T-cell (primary cell): ENCODE measurements around the gene GRM7. TPM values are rescaled to one million over a fixed set of nuclear protein-coding genes. Genes with fewer than 3 reads are reported as not detected.
"Not testable (repeated sequence)": the region's sequence is repeated elsewhere in the genome, so short reads cannot be mapped to it uniquely, and the experiment has no call there.

Experiments
- ATAC-seq, 4 experiments: fragments of 200-7000 bp in 3 of 4; fragments of 150-1000 bp in 1 of 4; cut with Tn5 transposase; replicated peaks in 1 of 4; 1 replicate in 3 of 4; 2 replicates in 1 of 4; pipeline ENCODE4 v1.10.0; 2021; ENCODE audit warnings: moderate library complexity in 3 of 4, mild to moderate bottlenecking in 2 of 4, moderate number of reproducible peaks in 1 of 4
- CTCF ChIA-PET, 2 donors: fragments of 300-600 bp; sonication (Branson Sonifier 250); formaldehyde crosslinking; loops; one replicate each; lab custom pipeline; 2022; ENCODE audit warnings: antibody characterized with exemption in 2 of 2; lab: Charles Lee
- POLR2A ChIA-PET, 2 donors: fragments of 300-600 bp; sonication (Branson Sonifier 250); formaldehyde crosslinking; loops; one replicate each; lab custom pipeline; 2022; ENCODE audit warnings: antibody characterized with exemption in 2 of 2; lab: Charles Lee
- DNase-seq, 35 experiments: peaks; one replicate each; pipeline versions ENCODE4 v3.0.0 to v3.0.0-alpha.2; 2013 to 2023
- H3K27ac ChIP-seq: one replicate; pipeline ENCODE4 v1.5.1; 2013; ENCODE audit warnings: low read length
- H3K27me3 ChIP-seq, 2 experiments: replicated peaks in 1 of 2; 1 replicate in 1 of 2; 2 replicates in 1 of 2; pipeline versions ENCODE4 v1.6.1 to v1.7.0; 2013; ENCODE audit warnings: low read length in 1 of 2, mixed read lengths in 1 of 2; ENCODE audit not compliant: control insufficient read depth in 2 of 2, insufficient read depth in 2 of 2; ENCODE audit errors: extremely low read depth in 1 of 2
- H3K36me3 ChIP-seq, 2 donors: 1 replicate in 1 of 2; 2 replicates in 1 of 2; pipeline versions ENCODE4 v1.6.1 to v1.7.0; 2013; ENCODE audit warnings: low read length in 1 of 2; ENCODE audit not compliant: control insufficient read depth in 2 of 2, insufficient read depth in 1 of 2; ENCODE audit errors: extremely low read depth in 1 of 2
- H3K4me1 ChIP-seq, 2 experiments: 1 replicate in 1 of 2; 2 replicates in 1 of 2; pipeline versions ENCODE4 v1.6.1 to v1.7.0; 2013; ENCODE audit warnings: low read length in 2 of 2, mixed read lengths in 1 of 2; ENCODE audit not compliant: insufficient read depth in 2 of 2, control insufficient read depth in 1 of 2; ENCODE audit errors: extremely low read depth in 1 of 2
- H3K4me3 ChIP-seq, 2 donors: 1 replicate in 1 of 2; 2 replicates in 1 of 2; pipeline versions ENCODE4 v1.5.1 to v1.7.0; 2013; ENCODE audit warnings: mild to moderate bottlenecking in 2 of 2, low read length in 1 of 2, moderate library complexity in 1 of 2; ENCODE audit not compliant: control insufficient read depth in 1 of 2; ENCODE audit errors: extremely low read depth in 1 of 2
- H3K9me3 ChIP-seq: 2 replicates; pipeline ENCODE4 v1.7.0; 2013
- H3K27ac Mint-ChIP-seq, 2 donors: one replicate each; pipeline ENCODE4 v1.8.0; 2020 to 2021; ENCODE audit warnings: mild to moderate bottlenecking in 2 of 2, mixed read lengths in 2 of 2
- H3K27me3 Mint-ChIP-seq, 2 donors: one replicate each; pipeline ENCODE4 v1.8.0; 2021 to 2022; ENCODE audit warnings: mixed read lengths in 2 of 2
- H3K36me3 Mint-ChIP-seq: one replicate; pipeline ENCODE4 v1.8.0; 2021; ENCODE audit warnings: mixed read lengths
- H3K4me1 Mint-ChIP-seq, 3 donors: one replicate each; pipeline ENCODE4 v1.8.0; 2020 to 2022; ENCODE audit warnings: mixed read lengths in 3 of 3, mild to moderate bottlenecking in 1 of 3
- H3K4me3 Mint-ChIP-seq, 3 donors: one replicate each; pipeline ENCODE4 v1.8.0; 2020 to 2022; ENCODE audit warnings: mild to moderate bottlenecking in 3 of 3, mixed read lengths in 3 of 3, moderate library complexity in 3 of 3
- H3K9me3 Mint-ChIP-seq, 3 donors: one replicate each; pipeline ENCODE4 v1.8.0; 2020 to 2022; ENCODE audit warnings: mixed read lengths in 3 of 3
- WGBS: methylation state at CpG from one replicate; pipeline ENCODE4 v1.1.5; 2013; ENCODE audit warnings: missing lambda C conversion rate; ENCODE audit not compliant: insufficient coverage; 5-methylcytosine and 5-hydroxymethylcytosine counted together
- total RNA-seq, 35 experiments: library from RNA in 6 of 35; stranded (reverse) in 6 of 35; fragments of 120-200 nt in 1 of 35; gene quantifications; one replicate each; pipeline versions ENCODE4 v1.2.1 to v1.2.4 and lab custom pipeline; 2013 to 2026

Gene GRM7
- total RNA-seq, 5 donors from 2014 or later (not counting 1 experiment from before 2014, with no cell fraction given): not detected

- 100% methylated on average over 1 of the region's 2 CpGs for WGBS
- H3K4me1 Mint-ChIP-seq, H3K4me3 Mint-ChIP-seq, H3K9me3 ChIP-seq, H3K36me3 ChIP-seq, ATAC-seq, DNase-seq, H3K4me1 ChIP-seq, H3K27ac Mint-ChIP-seq, H3K27ac ChIP-seq, H3K4me3 ChIP-seq, H3K36me3 Mint-ChIP-seq, H3K27me3 ChIP-seq, H3K27me3 Mint-ChIP-seq, CTCF ChIA-PET: not testable (repeated sequence)
- peaks cover 13 to 16% (median 15%) of the 10 kb centered on the region in 3 donors for H3K9me3 Mint-ChIP-seq
- POLR2A ChIA-PET: interaction anchor here in 1 of 2 donors (0.5 kb wide), 1 partner anchor 36 kb away, joined by 5 read pairs; no protein-coding TSS in a partner anchor
Observed at GRCh38 chr3:6935418-6935817, 74.5 kb downstream of the GRM7 start.

DNA sequence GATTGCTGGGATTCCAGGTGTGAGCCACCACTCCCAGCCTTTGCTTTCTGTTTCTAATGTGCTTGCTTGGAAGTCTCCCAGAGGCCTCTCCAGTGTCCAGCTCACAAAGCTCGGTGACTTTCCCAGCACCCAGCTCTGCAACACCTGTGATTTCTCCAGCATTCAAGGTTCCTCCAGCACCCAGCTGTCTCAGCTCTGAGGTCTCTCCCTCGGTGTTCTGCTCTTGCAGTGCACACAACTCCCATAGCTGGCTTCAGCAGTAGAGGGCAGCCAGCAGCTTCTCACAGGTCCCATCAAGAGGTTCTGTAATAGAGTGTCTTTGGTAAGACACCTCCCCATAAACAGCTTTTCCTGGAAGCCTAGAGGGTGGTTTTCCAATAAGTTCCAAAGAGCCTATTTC is 75.1 kb downstream of the GRM7 start:
- Mint-ChIP-seq H3K4me3 (no peak overlapping the region), H3K27me3 (no peaks in the 10 kb centered on the region), H3K9me3 (peaks cover 13 to 16% (median 15%) of the 10 kb centered on the region in 3 donors), H3K27ac (no peak overlapping the region), H3K4me1 (no peaks in the 10 kb centered on the region), H3K36me3 (no peaks in the 10 kb centered on the region)
- no peaks in the 10 kb centered on the region for H3K9me3 ChIP-seq
- no peak overlapping the region for H3K4me3 ChIP-seq
- POLR2A ChIA-PET: interaction anchor here in 1 of 2 donors (0.5 kb wide), 1 partner anchor 35 kb away, joined by 5 read pairs; no protein-coding TSS in a partner anchor
- DNase-seq (no peak), ATAC-seq (no peak)
- no peaks in the 10 kb centered on the region for H3K27me3 ChIP-seq
- H3K36me3 ChIP-seq: no peaks in the 10 kb centered on the region
- no peaks in the 10 kb centered on the region for H3K4me1 ChIP-seq
- WGBS: 80% methylated on average over 2 of the region's 2 CpGs
- CTCF ChIA-PET: no interaction called here
- no peak overlapping the region for H3K27ac ChIP-seq

- H3K4me1 Mint-ChIP-seq: no peaks in the 10 kb centered on the region
- no peak overlapping the region for H3K27ac ChIP-seq
- DNase-seq: no peak
- CTCF ChIA-PET: no interaction called here
- ATAC-seq: no peak
- POLR2A ChIA-PET: no interaction called here
- no peaks in the 10 kb centered on the region for H3K36me3 Mint-ChIP-seq
- H3K4me3 Mint-ChIP-seq: no peak overlapping the region
- H3K4me3 ChIP-seq: no peak overlapping the region
- H3K27ac Mint-ChIP-seq: no peak overlapping the region
- no peaks in the 10 kb centered on the region for H3K4me1 ChIP-seq
- no peaks in the 10 kb centered on the region for H3K36me3 ChIP-seq
- H3K9me3 Mint-ChIP-seq: peaks cover 0 to 2% (median 0%) of the 10 kb centered on the region in 3 donors
- H3K9me3 ChIP-seq: no peaks in the 10 kb centered on the region
- H3K27me3 ChIP-seq: no peaks in the 10 kb centered on the region
- H3K27me3 Mint-ChIP-seq: no peaks in the 10 kb centered on the region
Observed at GRCh38 chr3:6962801-6963200, 101.9 kb downstream of the GRM7 start.

DNA sequence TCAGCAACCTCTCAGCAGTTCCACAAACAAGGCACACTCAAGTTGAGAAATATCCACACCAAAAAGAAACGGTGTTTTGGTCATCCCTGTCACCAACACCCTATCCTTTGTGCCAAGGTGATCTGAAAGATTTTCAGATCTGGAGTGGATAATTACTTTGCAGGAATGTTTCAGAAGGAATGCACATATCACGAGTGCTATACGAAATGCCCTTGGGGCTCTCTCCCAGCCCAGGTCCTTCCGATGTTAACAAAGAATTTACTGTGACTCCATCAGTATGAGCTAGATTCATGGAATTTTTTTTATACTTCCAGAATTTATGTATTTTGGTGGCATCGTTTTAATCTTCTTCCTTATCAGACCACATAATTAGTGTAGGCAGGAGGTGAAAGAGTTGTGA is 105.0 kb downstream of the GRM7 start:
- no peak for DNase-seq
- no peak overlapping the region for H3K27ac ChIP-seq
- H3K4me1 ChIP-seq: no peaks in the 10 kb centered on the region
- H3K27me3 Mint-ChIP-seq: no peaks in the 10 kb centered on the region
- no peaks in the 10 kb centered on the region for H3K36me3 Mint-ChIP-seq
- WGBS: 83% methylated on average over 2 of the region's 5 CpGs
- H3K27me3 ChIP-seq: no peaks in the 10 kb centered on the region
- no peak overlapping the region for H3K4me3 Mint-ChIP-seq
- H3K27ac Mint-ChIP-seq: no peak overlapping the region
- H3K36me3 ChIP-seq: no peaks in the 10 kb centered on the region
- POLR2A ChIA-PET: no interaction called here
- no peaks in the 10 kb centered on the region for H3K9me3 ChIP-seq
- H3K4me1 Mint-ChIP-seq: no peaks in the 10 kb centered on the region
- H3K9me3 Mint-ChIP-seq: peaks cover 0 to 2% (median 0%) of the 10 kb centered on the region in 3 donors
- CTCF ChIA-PET: no interaction called here
- ATAC-seq: no peak
- no peak overlapping the region for H3K4me3 ChIP-seq

GRCh38 chr3:6971933-6972332 is 111.0 kb downstream of the GRM7 start:
- Mint-ChIP-seq H3K36me3 (no peaks in the 10 kb centered on the region), H3K27me3 (no peaks in the 10 kb centered on the region), H3K9me3 (peaks cover 0 to 4% (median 2%) of the 10 kb centered on the region in 3 donors), H3K4me1 (no peaks in the 10 kb centered on the region), H3K27ac (no peak overlapping the region), H3K4me3 (no peak overlapping the region)
- POLR2A ChIA-PET: no interaction called here
- no peaks in the 10 kb centered on the region for H3K27me3 ChIP-seq
- H3K27ac ChIP-seq: no peak overlapping the region
- CTCF ChIA-PET: no interaction called here
- H3K4me1 ChIP-seq: no peaks in the 10 kb centered on the region
- no peaks in the 10 kb centered on the region for H3K36me3 ChIP-seq
- no peak overlapping the region for H3K4me3 ChIP-seq
- ATAC-seq: no peak
- no CpG with 5 or more reads among the region's 2 CpGs for WGBS
- DNase-seq: no peak
- H3K9me3 ChIP-seq: no peaks in the 10 kb centered on the region

- Mint-ChIP-seq H3K27ac (no peak overlapping the region), H3K9me3 (peaks cover 2 to 13% (median 4%) of the 10 kb centered on the region in 3 donors), H3K4me1 (no peaks in the 10 kb centered on the region), H3K36me3 (no peaks in the 10 kb centered on the region), H3K4me3 (no peak overlapping the region), H3K27me3 (no peaks in the 10 kb centered on the region)
- no peak for DNase-seq
- ChIA-PET CTCF (no interaction called here), POLR2A (no interaction called here)
- ATAC-seq: no peak
- Histone ChIP-seq H3K9me3 (no peaks in the 10 kb centered on the region), H3K4me3 (no peak overlapping the region), H3K27me3 (no peaks in the 10 kb centered on the region), H3K27ac (no peak overlapping the region), H3K4me1 (no peaks in the 10 kb centered on the region), H3K36me3 (no peaks in the 10 kb centered on the region)
- WGBS: no CpG with 5 or more reads among the region's 7 CpGs
Observed at GRCh38 chr3:6985848-6986247, 124.9 kb downstream of the GRM7 start.
